GM18517 (cell line): ENCODE results near the gene GABRR3.
A peak's percentile ranks its signal among the peaks of the same experiment; 100 is the strongest.

Experiments
- ATAC-seq: cut with Tn5 transposase; IDR thresholded peaks from one replicate; pipeline ENCODE4 v1.9.1; 2021; ENCODE audit warnings: mild to moderate bottlenecking, moderate library complexity; ENCODE audit not compliant: unreplicated experiment

Gene GABRR3

GRCh38 chr3:98035208-98035607 is at the start of gene GABRR3:
GABRR3 (minus strand) TSS chr3:98035315; CDS start chr3:98034987, 328 bp downstream.
- ATAC-seq: no peak

- ATAC-seq: no peak
These were observed 38.4 kb upstream of the GABRR3 start for GRCh38 chr3:98073486-98073885.

GRCh38 chr3:98070840-98071239 is 35.7 kb upstream of the GABRR3 start:
- ATAC-seq: no peak

- ATAC-seq: no peak
These were observed 33.7 kb upstream of the GABRR3 start for GRCh38 chr3:98068824-98069223.

GRCh38 chr3:98058244-98058960 is 23.3 kb upstream of the GABRR3 start:
- ATAC-seq: no peak

- ATAC-seq: no peak
These were observed 22.5 kb upstream of the GABRR3 start for GRCh38 chr3:98057631-98058030.

- ATAC-seq: no peak
These were observed 20.9 kb upstream of the GABRR3 start for GRCh38 chr3:98056035-98056434.

GRCh38 chr3:98049271-98049670 is 14.2 kb upstream of the GABRR3 start:
- no peak for ATAC-seq

GRCh38 chr3:98048586-98048985 is 13.5 kb upstream of the GABRR3 start:
- ATAC-seq: no peak

GRCh38 chr3:98041350-98041749 is 6.2 kb upstream of the GABRR3 start:
- no peak for ATAC-seq

GRCh38 chr3:98039322-98040024 is 4.4 kb upstream of the GABRR3 start:
- ATAC-seq: peak; percentile 97

GRCh38 chr3:98038876-98039275 is 3.8 kb upstream of the GABRR3 start:
- ATAC-seq: no peak

- ATAC-seq: no peak
These were observed 3.2 kb upstream of the GABRR3 start for GRCh38 chr3:98038286-98038685.

- ATAC-seq: no peak
These were observed 629 bp downstream of the GABRR3 start for GRCh38 chr3:98034486-98034885.

GRCh38 chr3:98034036-98034435 is 1.1 kb downstream of the GABRR3 start:
- ATAC-seq: no peak

- no peak for ATAC-seq
These were observed 2.2 kb downstream of the GABRR3 start for GRCh38 chr3:98032904-98033303.

- no peak for ATAC-seq
These were observed 2.9 kb downstream of the GABRR3 start for GRCh38 chr3:98032265-98032664.

- no peak for ATAC-seq
These were observed 6.0 kb downstream of the GABRR3 start for GRCh38 chr3:98029083-98029482.

- no peak for ATAC-seq
These were observed 8.0 kb downstream of the GABRR3 start for GRCh38 chr3:98027085-98027446.

GRCh38 chr3:98026425-98027084 is 8.6 kb downstream of the GABRR3 start:
- no peak for ATAC-seq

- no peak for ATAC-seq
These were observed 9.6 kb downstream of the GABRR3 start for GRCh38 chr3:98025392-98025945.
